NCI-H1930 (cell line): ENCODE data around the gene KLLN.
"Not testable (repeated sequence)": the region's sequence is repeated elsewhere in the genome, so short reads cannot be mapped to it uniquely, and the experiment has no call there.

Experiments used
- DNase-seq, 2 experiments: peaks; one replicate each; lab custom pipeline; 2025; lab: John Stamatoyannopoulos, UW

KLLN gene

GRCh38 chr10:87863053-87863943 lies at the start of gene KLLN, which contains the start of gene PTEN:
KLLN (minus strand) TSS chr10:87863533; CDS start chr10:87862487, 1,046 bp downstream.
PTEN (plus strand) TSS chr10:87863625; CDS start chr10:87864470, 845 bp downstream.
- peak; percentile 55 to 75 for DNase-seq

- not testable (repeated sequence) for DNase-seq
These were observed 40.1 kb upstream of the KLLN start for GRCh38 chr10:87903396-87903795.

GRCh38 chr10:87897957-87898356 lies 34.6 kb upstream of the KLLN start:
- DNase-seq: not testable (repeated sequence)

GRCh38 chr10:87896216-87896615 lies 32.9 kb upstream of the KLLN start:
- DNase-seq: no peak

- DNase-seq: no peak
These were observed 32.1 kb upstream of the KLLN start for GRCh38 chr10:87895430-87895829.

GRCh38 chr10:87887548-87888289 lies 24.4 kb upstream of the KLLN start:
- no peak for DNase-seq

- DNase-seq: no peak
These were observed 23.8 kb upstream of the KLLN start for GRCh38 chr10:87887146-87887545.

- DNase-seq: no peak
These were observed 23.3 kb upstream of the KLLN start for GRCh38 chr10:87886635-87887034.

- DNase-seq: no peak
These were observed 19.4 kb upstream of the KLLN start for GRCh38 chr10:87882555-87883294.

GRCh38 chr10:87881373-87882059 lies 18.2 kb upstream of the KLLN start:
- DNase-seq: not testable (repeated sequence)

- no peak for DNase-seq
These were observed 17.0 kb upstream of the KLLN start for GRCh38 chr10:87880336-87880735.

- no peak for DNase-seq
These were observed 15.5 kb upstream of the KLLN start for GRCh38 chr10:87878664-87879459.

- no peak for DNase-seq
These were observed 12.7 kb upstream of the KLLN start for GRCh38 chr10:87875929-87876571.

- DNase-seq: no peak
These were observed 10.3 kb upstream of the KLLN start for GRCh38 chr10:87873656-87874055.

GRCh38 chr10:87872828-87873227 lies 9.5 kb upstream of the KLLN start:
- DNase-seq: no peak

- no peak for DNase-seq
These were observed 6.6 kb upstream of the KLLN start for GRCh38 chr10:87869773-87870551.

GRCh38 chr10:87869139-87869538 lies 5.8 kb upstream of the KLLN start:
- DNase-seq: not testable (repeated sequence)

- no peak for DNase-seq
These were observed 4.9 kb upstream of the KLLN start for GRCh38 chr10:87868277-87868676.

GRCh38 chr10:87867453-87867852 lies 4.1 kb upstream of the KLLN start:
- no peak for DNase-seq
